Measurements from ENCODE around the gene SPOCD1.

- TF ChIP-seq HOXB5 (CRISPR knock-in tag; IDR thresholded peaks at IDR 0.05) (no peak), RAD21 (conservative IDR thresholded peaks at IDR 0.05 in 1 of 2, IDR thresholded peaks at IDR 0.05 in 1 of 2) (no peak), CTCF (IDR thresholded peaks at IDR 0.05) (no peak), CHD2 (IDR thresholded peaks at IDR 0.05; ENCODE audit: low read length, partially characterized antibody) (no peak), POLR2AphosphoS2 (conservative IDR thresholded peaks at IDR 0.05; ENCODE audit: low read length) (no peak)
Observed at GRCh38 chr1:31861346-31861745, 45.5 kb upstream of the SPOCD1 start.
